OCI-LY1 (cell line): ENCODE results near the gene ZNF485.

Source experiments
- H2AFZ ChIP-seq: fragments of 200-600 bp; sonication (generic), shearing (Covaris generic); 2 replicates; pipeline ENCODE4 v1.6.0; 2014; ENCODE audit warnings: antibody characterized with exemption, mild to moderate bottlenecking, low read length
- H3F3A ChIP-seq: fragments of 200-600 bp; sonication (generic), shearing (Covaris generic); 2 replicates; pipeline ENCODE4 v1.6.0; 2014; ENCODE audit warnings: mild to moderate bottlenecking, antibody characterized with exemption, low read length, moderate library complexity; ENCODE audit not compliant: insufficient read depth
- H3K27ac ChIP-seq: fragments of 200-600 bp; sonication (generic); 2 replicates; pipeline ENCODE4 v1.5.1; 2014; ENCODE audit warnings: low read length, mixed run types, mild to moderate bottlenecking, low read depth; ENCODE audit not compliant: poor library complexity, severe bottlenecking
- H3K27me3 ChIP-seq: fragments of 200-600 bp; sonication (generic); 2 replicates; pipeline ENCODE4 v1.6.0; 2014; ENCODE audit warnings: antibody characterized with exemption, mild to moderate bottlenecking, low read length, moderate library complexity; ENCODE audit not compliant: insufficient read depth
- H3K36me3 ChIP-seq: fragments of 200-600 bp; sonication (generic); 2 replicates; pipeline ENCODE4 v1.6.1; 2014; ENCODE audit warnings: mild to moderate bottlenecking, antibody characterized with exemption, low read length, moderate library complexity, mixed read lengths; ENCODE audit not compliant: insufficient read depth
- H3K4me1 ChIP-seq: fragments of 200-600 bp; sonication (generic); 2 replicates; pipeline ENCODE4 v1.5.1; 2014; ENCODE audit warnings: mild to moderate bottlenecking, low read length, moderate library complexity; ENCODE audit not compliant: insufficient read depth, severe bottlenecking
- H3K4me2 ChIP-seq: fragments of 200-600 bp; sonication (generic), shearing (Covaris generic); 2 replicates; pipeline ENCODE4 v1.6.1; 2014; ENCODE audit warnings: low read length
- H3K4me3 ChIP-seq: fragments of 200-600 bp; sonication (generic); 2 replicates; pipeline ENCODE4 v1.5.1; 2014; ENCODE audit warnings: low read length, low read depth, mild to moderate bottlenecking, mixed read lengths; ENCODE audit not compliant: poor library complexity, severe bottlenecking
- H3K79me2 ChIP-seq: fragments of 200-600 bp; shearing (Covaris generic); 2 replicates; pipeline ENCODE4 v1.6.1; 2016; ENCODE audit warnings: mixed run types, low read length, mixed read lengths; ENCODE audit not compliant: insufficient read depth
- H3K9ac ChIP-seq: fragments of 200-600 bp; sonication (generic), shearing (Covaris generic); 2 replicates; pipeline ENCODE4 v1.6.1; 2014; ENCODE audit warnings: mild to moderate bottlenecking, low read length, mixed read lengths
- H3K9me2 ChIP-seq: fragments of 200-600 bp; sonication (generic), shearing (Covaris generic); 2 replicates; pipeline ENCODE4 v1.6.1; 2014; ENCODE audit warnings: low read depth, mild to moderate bottlenecking, low read length, mixed read lengths
- H3K9me3 ChIP-seq: fragments of 200-600 bp; shearing (Covaris generic); 2 replicates; pipeline ENCODE4 v1.6.1; 2014; ENCODE audit warnings: low read length, mixed read lengths
- H4K20me1 ChIP-seq: fragments of 200-600 bp; sonication (generic), shearing (Covaris generic); 2 replicates; pipeline ENCODE4 v1.6.0; 2016; ENCODE audit warnings: mild to moderate bottlenecking, low read length; ENCODE audit not compliant: insufficient read depth
- EZH2 ChIP-seq: fragments of 200-600 bp; sonication (generic), shearing (Covaris generic); IDR thresholded peaks from 2 replicates; pipeline ENCODE4 v1.8.0; 2017; ENCODE audit warnings: borderline replicate concordance, mixed run types, mild to moderate bottlenecking, antibody characterized with exemption, low read length, moderate library complexity, mixed read lengths
- TF ChIP-seq, protein P1 (sequence below): fragments of 200-600 bp; sonication (generic), shearing (Covaris generic); IDR thresholded peaks from 2 replicates; pipeline ENCODE4 v1.5.1; 2017; ENCODE audit warnings: mild to moderate bottlenecking, antibody characterized with exemption, low read length, moderate library complexity, mixed read lengths

Gene ZNF485

DNA sequence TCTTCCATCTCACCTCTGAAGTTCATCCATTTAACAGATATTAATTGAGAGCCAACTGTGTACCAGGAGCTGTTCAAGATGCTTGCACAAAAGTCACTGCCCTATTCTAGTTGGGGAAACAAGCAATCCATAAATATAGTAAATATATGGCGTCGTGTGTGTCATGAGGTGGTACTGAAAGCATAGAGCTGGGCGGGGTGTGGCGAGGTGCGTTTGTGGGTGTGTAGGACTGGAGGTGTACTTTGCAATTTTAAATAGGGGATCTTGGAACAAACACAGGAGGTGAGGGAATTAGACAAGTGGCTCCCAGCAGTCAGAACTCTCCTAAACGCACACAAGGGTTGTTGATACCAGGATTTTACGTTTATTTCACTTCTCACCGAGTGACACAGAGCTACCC is 31.3 kb upstream of the ZNF485 start:
- Histone ChIP-seq H3K4me2 (peak overlapping the region; percentile 68), H3K9me3 (peaks cover 17% of the 10 kb centered on the region)

GRCh38 chr10:43576062-43576461 is 30.2 kb upstream of the ZNF485 start:
- Histone ChIP-seq H3K4me2 (no peak overlapping the region), H3K79me2 (no peaks in the 10 kb centered on the region), H3K27ac (no peak overlapping the region), H3K9ac (no peak overlapping the region), H3K36me3 (peaks cover 6% of the 10 kb centered on the region; the same call in 1 of the 2 replicates), H4K20me1 (no peaks in the 10 kb centered on the region), H3K27me3 (no peaks in the 10 kb centered on the region), H2AFZ (no peak overlapping the region), H3K9me2 (no peaks in the 10 kb centered on the region), H3K4me1 (peaks cover 16% of the 10 kb centered on the region), H3F3A (no peaks in the 10 kb centered on the region), H3K4me3 (no peak overlapping the region), H3K9me3 (peaks cover 17% of the 10 kb centered on the region)
- TF ChIP-seq, protein P1, sequence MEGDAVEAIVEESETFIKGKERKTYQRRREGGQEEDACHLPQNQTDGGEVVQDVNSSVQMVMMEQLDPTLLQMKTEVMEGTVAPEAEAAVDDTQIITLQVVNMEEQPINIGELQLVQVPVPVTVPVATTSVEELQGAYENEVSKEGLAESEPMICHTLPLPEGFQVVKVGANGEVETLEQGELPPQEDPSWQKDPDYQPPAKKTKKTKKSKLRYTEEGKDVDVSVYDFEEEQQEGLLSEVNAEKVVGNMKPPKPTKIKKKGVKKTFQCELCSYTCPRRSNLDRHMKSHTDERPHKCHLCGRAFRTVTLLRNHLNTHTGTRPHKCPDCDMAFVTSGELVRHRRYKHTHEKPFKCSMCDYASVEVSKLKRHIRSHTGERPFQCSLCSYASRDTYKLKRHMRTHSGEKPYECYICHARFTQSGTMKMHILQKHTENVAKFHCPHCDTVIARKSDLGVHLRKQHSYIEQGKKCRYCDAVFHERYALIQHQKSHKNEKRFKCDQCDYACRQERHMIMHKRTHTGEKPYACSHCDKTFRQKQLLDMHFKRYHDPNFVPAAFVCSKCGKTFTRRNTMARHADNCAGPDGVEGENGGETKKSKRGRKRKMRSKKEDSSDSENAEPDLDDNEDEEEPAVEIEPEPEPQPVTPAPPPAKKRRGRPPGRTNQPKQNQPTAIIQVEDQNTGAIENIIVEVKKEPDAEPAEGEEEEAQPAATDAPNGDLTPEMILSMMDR, result no peak
- no peak for TF ChIP-seq EZH2

More for the DNA sequence above, 31.3 kb upstream of the ZNF485 start:
- H3K9me2 ChIP-seq, result no peaks in the 10 kb centered on the region
- H3K27ac ChIP-seq, result no peak overlapping the region
- no peaks in the 10 kb centered on the region for H3K79me2 ChIP-seq
- H3K4me1 ChIP-seq, result peaks cover 16% of the 10 kb centered on the region
- H2AFZ ChIP-seq, result peak overlapping the region; percentile 32; the same call in 1 of the 2 replicates
- H3K36me3 ChIP-seq, result peaks cover 6% of the 10 kb centered on the region; the same call in 1 of the 2 replicates
- no peak for TF ChIP-seq EZH2
- TF ChIP-seq, protein P1, result no peak
- H3K4me3 ChIP-seq, result peak overlapping the region; percentile 59
- no peak overlapping the region for H3K9ac ChIP-seq
- H3F3A ChIP-seq, result no peaks in the 10 kb centered on the region
- no peaks in the 10 kb centered on the region for H3K27me3 ChIP-seq
- H4K20me1 ChIP-seq, result no peaks in the 10 kb centered on the region

GRCh38 chr10:43576580-43576979 is 29.7 kb upstream of the ZNF485 start:
- Histone ChIP-seq H3K36me3 (peaks cover 6% of the 10 kb centered on the region; the same call in 1 of the 2 replicates), H3F3A (no peaks in the 10 kb centered on the region), H3K4me1 (peaks cover 16% of the 10 kb centered on the region), H3K27me3 (no peaks in the 10 kb centered on the region), H3K79me2 (no peaks in the 10 kb centered on the region), H3K9me2 (no peaks in the 10 kb centered on the region), H3K27ac (no peak overlapping the region), H2AFZ (no peak overlapping the region), H4K20me1 (no peaks in the 10 kb centered on the region), H3K4me3 (no peak overlapping the region), H3K4me2 (no peak overlapping the region), H3K9ac (no peak overlapping the region), H3K9me3 (peaks cover 17% of the 10 kb centered on the region)
- no peak for TF ChIP-seq EZH2
- TF ChIP-seq, protein P1, result no peak
